ENCODE data around the gene RRM1.
A peak's percentile ranks its signal among the peaks of the same experiment; 100 is the strongest.
"Not testable (repeated sequence)": the region's sequence is repeated elsewhere in the genome, so short reads cannot be mapped to it uniquely, and the experiment has no call there.

RRM1 gene

DNA sequence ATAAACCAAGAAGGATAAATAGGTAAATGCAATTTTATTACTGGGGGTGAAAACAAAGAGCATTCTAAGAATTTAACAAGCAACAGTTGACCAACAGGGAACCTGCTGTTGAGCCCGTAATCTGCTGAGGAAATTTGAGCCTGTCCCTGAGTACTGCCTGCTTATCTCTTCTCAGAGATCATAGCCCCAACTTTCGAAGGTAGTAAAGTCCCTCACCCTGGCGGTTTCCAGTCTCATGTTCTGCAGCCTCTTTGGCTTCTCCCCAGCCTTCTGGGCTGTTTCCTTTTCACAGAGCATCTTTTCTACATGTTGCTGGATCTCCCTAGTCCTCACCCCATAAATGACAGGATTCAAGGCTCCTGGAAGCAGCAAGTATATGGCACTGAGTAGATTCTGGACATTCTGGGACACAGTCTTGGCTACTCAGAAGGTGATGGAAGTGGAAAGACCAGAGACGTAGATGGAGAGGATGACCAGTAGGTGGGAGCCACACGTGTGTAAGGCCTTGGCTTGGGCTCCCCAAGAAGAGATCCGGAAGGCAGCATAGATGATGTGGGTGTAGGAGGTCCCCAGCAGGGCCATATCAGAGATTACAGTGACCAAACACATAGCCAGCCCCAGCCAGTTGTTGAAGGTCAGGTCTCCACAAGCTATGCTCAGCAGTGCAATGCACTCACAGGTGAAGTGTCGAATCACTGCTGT, 51.6 kb downstream of the RRM1 start:
- no peak for DNase-seq

DNA sequence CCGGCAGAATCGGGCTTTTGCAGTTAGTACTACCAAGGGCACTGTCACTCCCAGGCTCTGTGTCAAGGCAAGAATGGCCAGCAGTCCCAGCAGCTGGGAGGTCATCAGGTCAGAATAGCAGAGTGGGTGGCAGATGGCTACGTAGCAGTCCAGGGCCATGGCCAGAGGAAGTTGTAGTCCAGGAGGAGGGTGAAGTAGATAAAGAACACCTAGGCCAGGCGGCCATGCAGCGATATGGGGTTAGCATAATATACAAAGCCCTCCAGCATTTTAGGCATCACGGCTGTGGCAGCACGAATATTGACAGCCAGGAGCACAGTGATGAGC, 52.1 kb downstream of the RRM1 start:
- no peak for DNase-seq

DNA sequence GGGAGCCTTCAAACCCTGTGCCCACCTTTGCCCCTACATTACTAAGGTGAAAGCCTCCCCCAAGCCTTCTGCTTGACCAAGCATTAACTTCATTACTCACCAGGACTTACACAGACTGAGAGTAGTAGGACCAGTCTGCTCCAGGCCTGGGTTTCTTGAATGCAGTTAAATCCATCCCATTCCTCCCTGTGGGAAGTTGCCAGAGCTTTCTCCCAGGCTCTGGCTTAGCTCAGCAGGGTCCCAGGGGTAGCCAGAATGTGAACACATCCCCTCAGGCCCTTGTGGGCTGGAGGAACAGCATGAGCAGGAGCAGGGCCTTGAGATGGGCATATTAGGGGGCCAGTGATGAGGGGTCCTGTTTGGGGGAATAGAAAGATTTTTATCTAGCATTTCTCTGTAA, 59.9 kb downstream of the RRM1 start:
- DNase-seq: no peak

DNA sequence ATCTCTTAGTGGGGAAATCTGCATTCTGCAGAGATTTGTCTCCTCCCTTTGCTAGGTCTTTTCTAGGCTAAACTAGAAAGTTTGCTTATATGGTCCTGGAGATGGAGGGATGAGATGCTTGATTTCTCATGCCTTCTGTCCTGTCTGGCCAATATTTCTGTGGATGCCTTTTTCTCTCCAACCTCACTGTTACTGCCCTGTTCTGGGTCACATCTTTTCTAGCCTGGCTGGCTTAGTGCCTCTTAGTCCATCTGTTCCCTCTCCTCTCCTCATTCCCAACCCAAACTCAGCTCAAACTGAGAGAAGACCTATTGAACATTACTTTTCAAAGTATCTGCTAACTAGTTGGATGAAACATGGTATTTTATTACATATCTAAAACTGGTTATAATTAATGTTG, 62.0 kb downstream of the RRM1 start:
- DNase-seq: no peak

DNA sequence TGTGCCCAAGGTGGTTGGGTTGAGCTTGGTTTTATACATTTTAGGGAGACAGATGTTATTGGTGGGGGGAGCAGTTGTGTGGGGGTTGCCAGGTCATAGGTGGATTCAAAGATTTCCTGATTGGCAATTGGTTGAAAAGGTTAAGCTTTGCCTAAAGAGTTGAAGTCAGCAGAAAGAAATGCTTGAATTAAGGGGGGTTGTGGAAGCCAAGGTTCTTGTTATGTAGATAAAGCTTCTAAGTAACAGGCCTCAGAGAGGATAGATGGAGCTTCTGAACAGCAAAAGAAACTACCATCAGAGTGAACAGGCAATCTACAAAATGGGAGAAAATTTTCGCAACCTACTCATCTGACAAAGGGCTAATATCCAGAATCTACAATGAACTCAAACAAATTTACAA, 64.2 kb downstream of the RRM1 start:
- not testable (repeated sequence) for DNase-seq

DNA sequence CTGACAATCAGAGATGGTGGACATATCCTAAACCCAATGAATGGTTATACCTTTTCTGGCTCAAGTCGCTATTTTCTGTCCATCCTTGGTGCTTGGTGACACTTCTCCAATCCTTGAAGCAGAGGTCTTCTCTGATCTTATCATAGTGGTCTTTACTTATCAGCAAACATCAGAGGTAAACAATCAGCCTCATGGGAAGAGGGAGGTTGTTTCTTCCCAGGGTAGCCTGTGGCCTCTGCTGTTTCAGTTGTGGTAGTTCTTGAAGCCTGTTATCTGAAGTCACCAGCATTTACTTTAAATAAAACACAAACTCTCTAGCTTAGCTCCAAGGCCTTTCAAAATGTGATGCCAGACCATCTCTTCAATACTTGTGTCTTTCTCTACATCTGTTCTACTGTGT, 66.7 kb downstream of the RRM1 start:
- no peak for DNase-seq

DNA sequence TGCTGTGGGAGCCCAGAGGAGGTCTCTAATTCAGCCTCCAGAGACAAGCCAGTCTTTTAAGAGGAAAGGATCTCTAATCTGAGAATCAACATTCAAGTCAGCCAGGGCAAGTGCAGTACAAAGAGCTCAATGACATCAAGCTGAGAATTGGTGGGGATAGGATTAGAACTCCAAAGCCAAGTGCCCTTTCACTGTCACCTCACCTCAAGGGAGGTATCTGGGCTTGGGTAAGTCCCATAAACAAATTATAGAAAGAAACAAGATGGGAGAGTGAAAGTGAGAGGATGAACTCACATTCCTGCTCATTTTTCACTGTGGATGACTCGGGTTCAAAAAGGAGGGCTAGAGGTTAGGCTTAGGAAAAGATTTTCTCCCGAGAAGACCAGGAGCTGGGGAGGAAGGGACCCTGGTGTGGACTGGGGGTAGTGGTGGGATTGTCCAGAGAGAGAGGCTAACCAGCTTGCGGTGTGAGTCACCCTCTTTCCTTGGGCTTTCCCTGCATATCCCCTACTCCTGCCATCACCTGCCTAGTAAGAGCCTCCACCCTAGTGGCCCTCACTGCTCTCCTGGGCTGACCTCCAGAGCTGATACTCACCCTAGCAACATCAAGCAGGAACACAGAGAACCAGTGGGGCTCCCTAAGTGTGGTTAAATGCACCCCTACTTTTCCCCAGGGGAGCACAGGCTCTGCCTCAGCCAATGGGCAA, 70.4 kb downstream of the RRM1 start:
- no peak for DNase-seq

DNA sequence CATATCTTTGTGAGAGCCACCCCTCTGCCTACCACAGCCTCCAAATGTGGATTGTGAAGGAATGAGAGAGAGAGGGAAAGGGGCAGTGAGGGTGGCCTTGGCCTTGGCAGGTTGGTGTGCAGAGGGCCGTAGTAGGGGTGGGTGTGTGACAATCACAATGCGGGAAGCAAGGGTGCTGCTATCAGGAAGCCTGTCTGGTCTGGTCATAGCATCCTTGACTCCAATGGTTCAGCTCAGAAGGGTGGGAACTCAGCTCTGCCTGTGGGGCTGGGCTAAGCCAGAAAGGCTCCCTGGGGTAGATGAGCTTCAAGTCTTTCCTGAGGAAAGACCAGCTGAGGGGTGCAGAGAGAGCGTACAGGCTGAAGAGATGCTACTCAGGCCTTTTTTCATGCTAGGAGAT, 72.7 kb downstream of the RRM1 start:
- DNase-seq: no peak

DNA sequence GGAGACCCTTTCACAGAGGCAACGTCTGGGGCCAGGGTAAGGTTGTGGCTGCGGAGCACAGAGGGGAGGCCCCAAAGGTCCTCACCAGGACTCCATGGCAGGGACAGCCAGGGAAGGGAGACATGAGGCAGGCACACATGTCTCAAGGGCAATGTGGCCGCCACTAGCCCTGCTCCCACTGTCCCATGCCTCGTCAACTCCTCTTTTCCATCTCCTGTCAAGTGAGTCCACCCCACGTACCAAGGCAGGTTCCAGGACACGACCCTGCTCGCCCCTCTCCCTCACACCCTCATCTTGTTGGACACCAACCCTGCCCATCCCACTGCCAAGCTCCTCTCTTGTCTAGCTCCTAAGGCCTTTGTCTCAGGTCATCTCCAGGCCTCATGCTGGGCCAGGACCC, 73.2 kb downstream of the RRM1 start:
- DNase-seq: no peak

DNA sequence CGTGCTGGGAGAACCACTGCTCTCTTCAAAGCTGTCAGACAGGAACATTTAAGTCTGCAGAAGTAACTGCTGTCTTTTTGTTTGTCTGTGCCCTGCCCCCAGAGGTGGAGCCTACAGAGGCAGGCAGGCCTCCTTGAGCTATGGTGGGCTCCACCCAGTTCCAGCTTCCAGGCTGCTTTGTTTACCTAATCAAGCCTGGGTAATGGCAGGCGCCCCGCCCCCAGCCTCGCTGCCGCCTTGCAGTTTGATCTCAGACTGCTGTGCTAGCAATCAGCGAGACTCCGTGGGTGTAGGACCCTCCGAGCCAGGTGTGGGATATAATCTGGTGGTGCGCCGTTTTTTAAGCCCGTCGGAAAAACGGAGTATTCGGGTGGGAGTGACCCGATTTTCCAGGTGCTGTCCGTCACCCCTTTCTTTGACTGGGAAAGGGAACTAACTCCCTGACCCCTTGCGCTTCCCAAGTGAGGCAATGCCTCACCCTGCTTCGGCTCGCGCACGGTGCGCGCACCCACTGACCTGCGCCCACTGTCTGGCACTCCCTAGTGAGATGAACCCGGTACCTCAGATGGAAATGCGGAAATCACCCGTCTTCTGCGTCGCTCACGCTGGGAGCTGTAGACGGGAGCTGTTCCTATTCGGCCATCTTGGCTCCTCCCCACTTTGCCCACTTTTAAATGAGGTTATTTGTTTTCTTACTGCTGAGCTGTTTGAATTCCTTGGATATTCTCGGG, 81.2 kb downstream of the RRM1 start:
- DNase-seq: not testable (repeated sequence)

DNA sequence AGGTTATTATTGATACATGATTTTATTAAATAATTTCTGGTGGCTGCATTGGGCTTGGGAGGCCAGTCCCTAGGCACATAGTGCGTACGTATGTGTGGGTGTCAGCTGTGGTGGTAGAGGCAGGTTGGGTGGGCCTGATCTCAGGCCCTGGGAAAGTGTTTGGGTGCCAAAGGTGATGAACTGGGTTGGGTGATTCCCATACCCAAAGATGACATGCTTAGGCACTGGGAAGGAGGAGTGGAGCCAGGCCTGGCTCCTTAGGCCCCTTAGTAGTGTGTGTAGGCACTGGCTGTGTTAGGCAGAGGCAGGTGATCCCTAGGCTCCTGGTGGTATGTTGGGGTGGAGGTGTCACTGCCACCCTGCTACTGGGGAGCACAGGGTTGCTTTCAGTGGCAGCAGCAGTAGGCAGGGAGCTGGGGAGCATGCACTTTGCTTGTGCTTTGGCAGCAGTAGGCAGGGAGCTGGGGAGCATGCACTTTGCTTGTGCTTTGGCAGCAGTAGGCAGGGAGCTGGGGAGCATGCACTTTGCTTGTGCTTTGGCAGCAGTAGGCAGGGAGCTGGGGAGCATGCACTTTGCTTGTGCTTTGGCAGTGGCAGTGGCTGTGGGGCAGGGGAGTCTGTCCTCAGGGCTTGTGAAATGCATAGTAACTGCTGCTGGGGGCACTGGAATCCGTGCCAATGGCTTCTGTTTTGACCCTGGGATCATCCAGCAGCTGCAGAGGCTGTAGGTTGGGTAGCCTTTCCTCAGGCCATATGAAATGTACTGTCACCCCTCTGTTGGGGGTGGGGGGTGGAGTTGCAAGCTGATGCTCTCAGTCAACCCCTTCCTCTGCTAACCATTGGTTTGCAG, 84.4 kb downstream of the RRM1 start:
- DNase-seq: no peak

DNA sequence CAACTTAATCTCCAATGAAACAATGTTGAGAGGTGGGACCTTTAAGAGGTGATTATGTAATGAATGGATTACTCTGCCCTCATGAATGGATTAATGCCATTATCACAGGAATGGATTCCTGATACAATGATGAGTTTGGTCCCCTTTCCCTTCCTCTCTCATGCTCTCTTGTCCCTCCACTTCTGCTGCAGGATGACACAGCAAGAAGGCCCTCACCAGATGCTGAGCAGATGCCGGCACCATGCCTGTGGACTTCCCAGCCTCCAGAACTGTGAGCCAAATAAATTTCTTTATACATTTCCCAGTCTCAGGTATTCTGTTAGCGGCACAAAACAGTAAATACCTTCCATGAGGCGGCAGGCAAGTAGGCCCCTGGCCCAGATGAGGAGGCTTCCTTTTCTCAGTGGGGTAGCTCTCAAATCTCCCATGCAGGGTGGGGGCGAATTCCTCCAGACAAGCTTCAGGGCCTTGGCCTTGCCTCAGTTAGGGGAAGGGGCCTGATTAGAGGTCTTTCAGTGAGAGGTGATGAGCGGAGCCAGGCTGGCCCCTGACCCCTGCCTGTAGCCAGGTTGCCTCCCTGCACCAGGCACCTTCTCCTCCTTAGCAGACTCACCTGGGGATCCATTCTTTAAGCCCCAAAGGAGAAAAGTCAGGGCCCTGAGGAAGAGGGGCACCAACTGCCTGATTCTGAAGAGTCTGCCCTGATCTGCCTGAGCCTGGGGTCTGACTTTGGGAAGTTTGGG, 86.0 kb downstream of the RRM1 start:
- no peak for DNase-seq

DNA sequence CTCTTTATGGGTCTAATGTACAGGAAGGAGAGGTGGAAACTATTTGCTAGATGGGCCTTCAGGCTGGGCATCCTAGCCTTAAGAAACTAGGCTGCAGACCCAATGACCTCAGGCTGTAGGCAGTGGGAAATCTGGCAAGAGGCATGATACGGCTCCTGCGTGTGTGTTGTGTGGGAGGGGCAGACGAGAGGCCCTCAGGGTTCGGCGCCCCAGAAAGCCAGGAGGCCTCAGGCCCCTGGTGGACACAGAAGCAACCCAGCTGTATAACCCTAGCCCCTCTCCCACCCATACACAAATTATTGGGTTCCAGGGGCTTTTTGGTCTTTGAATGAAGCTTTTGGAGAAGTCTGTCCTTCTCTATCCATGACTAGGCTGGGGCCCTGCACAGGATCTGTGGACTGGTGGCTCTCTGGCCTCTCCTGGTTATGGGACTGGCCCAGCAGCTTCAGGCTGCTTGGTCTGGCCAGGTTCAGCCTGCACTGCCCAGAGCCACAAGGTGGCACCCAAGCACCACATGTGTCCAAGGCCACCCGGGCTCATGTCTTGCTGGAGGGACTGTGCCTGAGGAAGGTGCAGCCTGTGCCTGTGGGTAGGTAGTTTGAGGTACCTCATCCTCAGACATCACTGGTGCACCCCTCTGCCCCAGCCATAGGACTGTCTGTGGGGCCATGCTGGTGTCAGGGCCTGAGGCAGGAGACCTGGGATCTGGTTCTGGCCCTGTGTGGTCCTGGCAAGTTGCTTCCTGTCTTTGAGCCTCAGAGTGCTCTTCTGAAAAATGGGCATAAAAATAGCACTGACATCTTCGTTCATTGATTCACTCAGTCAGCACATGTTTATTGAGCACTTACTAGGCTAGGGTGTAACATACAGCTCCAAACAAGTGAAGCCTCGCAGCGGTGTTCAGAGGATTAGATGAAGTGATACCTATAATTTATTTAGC, 87.5 kb downstream of the RRM1 start:
- peak; percentile 32 for DNase-seq

DNA sequence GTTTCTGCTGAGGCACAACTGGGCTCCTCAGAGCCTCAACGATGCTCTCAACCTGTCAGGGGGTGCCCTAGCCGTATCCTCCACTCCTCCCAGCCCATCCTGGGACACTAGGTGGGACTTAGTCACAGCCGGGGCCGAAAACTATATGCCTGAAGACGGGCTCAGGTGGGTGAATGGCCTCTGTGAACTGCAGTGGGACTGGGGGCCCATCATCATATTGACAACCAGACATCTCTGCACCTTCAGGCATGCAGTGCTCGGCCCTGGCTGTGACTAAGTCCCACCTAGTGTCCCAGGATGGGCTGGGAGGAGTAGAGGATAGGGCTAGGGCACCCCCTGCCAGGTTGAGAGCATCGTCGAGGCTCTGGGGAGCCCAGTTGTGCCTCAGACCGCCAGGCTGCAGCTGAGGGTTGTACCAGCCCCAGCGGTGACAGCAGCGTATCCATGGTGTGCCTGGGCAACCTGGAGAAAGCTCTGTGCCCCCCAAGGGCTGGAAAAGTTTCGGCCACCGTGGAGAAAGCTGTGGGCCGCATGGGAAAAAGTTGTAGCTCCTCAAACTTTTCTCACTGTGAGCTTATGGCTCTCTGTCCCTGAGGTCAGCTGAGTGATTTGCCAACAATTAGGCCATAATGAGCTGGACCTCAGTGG, 88.9 kb downstream of the RRM1 start:
- no peak for DNase-seq

DNA sequence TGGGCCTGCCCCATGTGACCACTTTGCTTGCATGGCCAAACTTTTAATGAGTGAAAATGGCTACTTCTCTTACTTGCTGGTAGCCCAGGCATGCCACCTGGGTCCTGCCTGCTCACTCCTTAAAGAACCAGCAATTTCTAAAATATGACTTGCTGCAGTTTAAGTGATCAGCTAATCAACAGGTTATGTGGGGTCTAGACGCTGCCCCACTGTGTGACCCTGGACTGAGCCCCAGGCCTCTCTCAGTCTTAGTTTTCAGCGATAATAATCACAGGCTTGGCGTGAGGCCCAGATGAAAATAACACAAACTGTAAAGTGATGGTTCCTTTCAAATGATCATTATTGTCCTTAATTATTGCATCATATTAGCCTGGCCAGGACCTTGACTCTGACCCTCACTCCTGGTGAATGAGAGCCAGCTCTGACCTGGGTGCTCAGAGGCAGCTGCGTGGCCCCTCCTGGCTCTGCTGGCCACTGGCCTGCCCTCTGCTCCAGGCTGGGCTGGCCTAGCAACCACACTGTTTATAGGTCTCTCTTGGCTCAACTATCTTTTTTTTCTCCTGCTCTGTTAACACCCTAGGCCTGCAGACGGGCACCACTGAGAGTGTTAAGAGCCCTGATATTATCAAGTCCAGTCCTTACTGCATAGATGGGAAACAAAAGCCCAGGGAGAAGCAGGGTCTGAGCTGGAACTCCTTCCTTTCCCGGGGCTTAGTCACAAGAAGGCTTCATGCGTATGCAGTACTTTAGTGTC, 89.7 kb downstream of the RRM1 start:
- no peak for DNase-seq

DNA sequence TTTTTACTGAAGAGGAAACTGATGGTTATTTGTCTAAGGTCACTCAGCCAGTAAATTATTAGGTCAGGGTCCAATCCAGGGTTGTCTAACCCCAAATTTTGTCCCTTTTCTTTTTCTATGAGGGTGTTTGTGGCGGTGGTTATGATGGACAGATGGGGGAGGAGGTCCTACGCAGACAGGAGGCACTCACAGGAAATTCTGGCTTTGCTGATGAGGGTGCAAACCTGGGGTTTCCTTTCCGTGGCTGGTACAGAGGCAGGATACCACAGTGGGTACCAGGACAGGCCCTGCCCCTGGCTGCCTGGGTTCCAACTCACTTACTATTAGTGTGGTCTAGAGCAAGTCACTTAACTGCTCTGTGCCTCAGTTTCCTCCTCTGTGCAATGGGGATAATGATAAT, 91.0 kb downstream of the RRM1 start:
- no peak for DNase-seq

DNA sequence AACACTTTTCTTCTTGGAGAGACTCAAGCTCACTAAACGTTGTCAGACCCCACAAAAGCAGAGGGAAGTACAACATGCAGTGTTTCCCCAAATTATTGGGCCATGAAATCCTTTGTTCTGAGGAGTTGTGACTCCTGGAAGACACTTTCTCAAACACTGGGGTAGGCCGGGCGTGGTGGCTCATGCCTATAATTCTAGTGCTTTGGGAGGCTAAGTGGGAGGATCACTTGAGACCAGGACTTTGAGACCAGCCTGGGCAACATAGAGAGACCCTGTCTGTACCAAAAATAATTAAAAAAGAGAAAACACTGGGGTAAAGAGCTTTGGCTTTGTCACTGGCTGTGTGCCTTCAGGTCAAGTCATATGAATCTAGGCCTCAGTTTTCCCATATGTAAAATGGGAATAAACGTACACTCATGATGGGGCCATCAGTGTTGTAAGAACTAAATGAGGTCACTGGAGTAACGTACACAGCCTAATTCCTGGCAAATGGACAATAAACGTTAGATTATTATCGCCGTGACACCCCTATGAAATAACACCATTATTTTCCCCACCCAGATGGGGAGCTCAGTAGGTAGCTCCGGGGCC, 92.0 kb downstream of the RRM1 start:
- no peak for DNase-seq

DNA sequence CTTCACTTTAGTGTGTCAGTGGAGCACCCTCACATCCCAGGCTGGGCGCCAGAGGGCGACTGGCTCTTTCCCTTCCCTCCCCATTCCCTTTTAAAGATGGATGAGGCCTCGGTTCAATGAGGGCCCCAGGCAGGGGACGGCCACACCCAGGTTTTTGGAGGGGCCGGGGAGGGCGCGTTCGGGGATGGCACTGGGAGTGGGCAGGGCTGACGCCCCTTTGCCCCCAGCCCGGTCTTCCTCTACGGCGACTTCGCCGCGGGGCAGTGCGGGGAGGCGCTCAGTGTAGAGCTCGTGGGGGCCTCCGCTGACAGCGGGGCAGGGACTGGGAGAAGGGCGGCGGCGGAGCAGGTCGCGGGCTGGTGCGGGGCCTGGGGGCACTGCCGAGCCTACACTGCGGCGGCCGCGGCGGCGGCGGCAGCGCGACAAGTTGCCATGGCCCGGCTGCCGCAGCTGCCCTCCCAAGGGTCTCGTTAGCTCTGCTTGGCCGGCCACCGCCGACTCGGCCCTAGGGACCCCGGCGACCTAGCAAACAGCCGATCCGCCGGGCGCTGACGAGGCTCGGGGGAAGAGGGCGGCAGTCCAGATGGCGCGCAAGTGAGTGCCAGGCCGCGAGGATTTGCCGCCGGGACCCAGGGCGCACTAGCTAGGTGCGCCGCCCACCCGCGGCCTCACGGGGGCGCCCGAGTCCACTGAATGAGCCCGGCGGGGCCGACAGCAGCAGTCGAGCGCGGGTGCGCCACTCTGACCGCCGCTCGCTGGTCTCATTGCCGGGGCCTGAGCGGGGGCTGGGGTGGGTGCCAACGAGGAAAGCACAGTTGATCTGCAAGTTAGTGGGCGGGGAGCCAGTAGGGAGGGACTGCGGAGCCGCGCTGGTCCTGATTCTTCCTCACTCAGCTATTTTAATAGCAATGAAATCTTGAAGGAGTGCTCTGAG, 92.7 kb downstream of the RRM1 start:
- DNase-seq: peak; percentile 74
